H1 (cell line): Measurements from ENCODE around the gene GDPD4.

ENCODE experiments used
- ATF2 ChIP-seq: IDR thresholded peaks from 2 replicates; pipeline ENCODE4 v1.6.1; 2012; ENCODE audit warnings: low read length, inconsistent platforms
- ATF3 ChIP-seq: IDR thresholded peaks from 2 replicates; pipeline ENCODE4 v1.6.1; 2011; ENCODE audit warnings: low read depth, mild to moderate bottlenecking, low read length; ENCODE audit not compliant: insufficient read depth
- CHD7 ChIP-seq: fragments of 300-600 bp; sonication (generic); IDR thresholded peaks from 2 replicates; pipeline ENCODE4 v1.7.1; 2012; ENCODE audit warnings: low read length, moderate library complexity, mild to moderate bottlenecking, inconsistent platforms; ENCODE audit not compliant: insufficient replicate concordance
- CTCF ChIP-seq, 3 experiments: IDR thresholded peaks; 1 replicate in 2 of 3; 2 replicates in 1 of 3; pipeline versions ENCODE4 v1.5.1 to v1.6.1; 2011; ENCODE audit warnings: low read length in 3 of 3, mild to moderate bottlenecking in 3 of 3, inconsistent platforms in 2 of 3, low read depth in 1 of 3, moderate library complexity in 1 of 3; ENCODE audit not compliant: insufficient read depth in 1 of 3; ENCODE audit errors: control extremely low read depth in 1 of 3
- EP300 ChIP-seq, 2 experiments: IDR thresholded peaks; 1 replicate in 1 of 2; 2 replicates in 1 of 2; pipeline ENCODE4 v1.6.1; 2011 to 2012; ENCODE audit warnings: low read depth in 2 of 2, low read length in 2 of 2, mild to moderate bottlenecking in 2 of 2, borderline replicate concordance in 1 of 2, inconsistent platforms in 1 of 2, moderate library complexity in 1 of 2
- MAFK ChIP-seq: IDR thresholded peaks from 2 replicates; pipeline ENCODE4 v1.6.1; 2012; ENCODE audit warnings: low read depth, mild to moderate bottlenecking, improper control_type of control experiment, low read length
- MAX ChIP-seq: IDR thresholded peaks from 2 replicates; pipeline ENCODE4 v1.6.1; 2012; ENCODE audit warnings: inconsistent platforms
- NANOG ChIP-seq: IDR thresholded peaks from 2 replicates; pipeline ENCODE4 v1.6.1; 2011; ENCODE audit warnings: low read length, low read depth, mild to moderate bottlenecking, inconsistent platforms; ENCODE audit not compliant: insufficient read depth, poor library complexity, severe bottlenecking
- POLR2A ChIP-seq, 2 experiments: IDR thresholded peaks; 1 replicate in 1 of 2; 2 replicates in 1 of 2; pipeline ENCODE4 v1.6.1; 2011; ENCODE audit warnings: low read depth in 2 of 2, low read length in 2 of 2, mild to moderate bottlenecking in 2 of 2; ENCODE audit errors: control extremely low read depth in 1 of 2
- POLR2AphosphoS5 ChIP-seq: IDR thresholded peaks from 2 replicates; pipeline ENCODE4 v1.6.1; 2011; ENCODE audit warnings: low read depth, low read length
- RAD21 ChIP-seq, 2 experiments: IDR thresholded peaks in 1 of 2; conservative IDR thresholded peaks in 1 of 2; 2 replicates each; pipeline ENCODE4 v1.6.1; 2011; ENCODE audit warnings: low read depth in 2 of 2, low read length in 2 of 2, improper control_type of control experiment in 1 of 2, inconsistent platforms in 1 of 2, mild to moderate bottlenecking in 1 of 2, moderate library complexity in 1 of 2
- SRF ChIP-seq: IDR thresholded peaks from 2 replicates; pipeline ENCODE4 v1.6.1; 2011; ENCODE audit warnings: mild to moderate bottlenecking, low read depth, low read length, moderate library complexity
- YY1 ChIP-seq: IDR thresholded peaks from 2 replicates; pipeline ENCODE4 v1.6.1; 2011; ENCODE audit warnings: low read depth, mild to moderate bottlenecking, low read length

GRCh38 chr11:77167791-77168190, 133.7 kb downstream of the GDPD4 start:
- TF ChIP-seq CTCF (IDR thresholded peaks at IDR 0.05; ENCODE audit: control extremely low read depth in 1 of 3, insufficient read depth in 1 of 3, low read depth in 1 of 3, low read length in 3 of 3) (no peak), YY1 (no peak), SRF (no peak), POLR2A (IDR thresholded peaks at IDR 0.05; ENCODE audit: control extremely low read depth in 1 of 2, low read depth in 2 of 2, low read length in 2 of 2) (no peak), POLR2AphosphoS5 (no peak), EP300 (IDR thresholded peaks at IDR 0.05; ENCODE audit: borderline replicate concordance in 1 of 2, low read depth in 2 of 2, low read length in 2 of 2) (no peak), ATF2 (no peak), CHD7 (no peak), MAFK (no peak), MAX (no peak), ATF3 (no peak), NANOG (no peak), RAD21 (IDR thresholded peaks at IDR 0.05 in 1 of 2, conservative IDR thresholded peaks at IDR 0.05 in 1 of 2; ENCODE audit: low read depth in 2 of 2, low read length in 2 of 2) (no peak)
